ENCODE measurements around the gene MPPED2. TPM values are rescaled to one million over a fixed set of nuclear protein-coding genes. Genes with fewer than 3 reads are reported as not detected.

The MPPED2 gene
- total and polyA plus RNA-seq, 4 experiments from 2014 or later: not detected

GRCh38 chr11:30605036-30605605 is 19.0 kb upstream of the MPPED2 start:
- intact Hi-C loops (cut with micrococcal nuclease): no loop called here
- DNase-seq: no peak
- H3K27me3 ChIP-seq (ENCODE audit: insufficient read depth, low read length): no peaks in the 10 kb centered on the region
- no peaks in the 10 kb centered on the region for H3K36me3 ChIP-seq (ENCODE audit: insufficient read depth, low read length)
- no peak overlapping the region for H3K4me3 Mint-ChIP-seq
- H3K9me3 ChIP-seq (ENCODE audit: control insufficient read depth in 1 of 2, low read length in 2 of 2): no peaks in the 10 kb centered on the region
- H3K9me3 Mint-ChIP-seq: peaks cover 0 to 7% (median 0%) of the 10 kb centered on the region in 8 donors
- H3K4me1 ChIP-seq (ENCODE audit: insufficient read depth, low read length): no peaks in the 10 kb centered on the region
- H3K27me3 Mint-ChIP-seq: no peaks in the 10 kb centered on the region
- POLR2A ChIA-PET (ENCODE audit: partially characterized antibody): no interaction called here
- no peaks in the 10 kb centered on the region for H3K4me1 Mint-ChIP-seq
- no peak overlapping the region for H3K27ac ChIP-seq (ENCODE audit: low read depth, low read length)
- CTCF ChIA-PET (ENCODE audit: partially characterized antibody): no interaction called here
- H3K4me3 ChIP-seq (ENCODE audit: low read length in 2 of 2): no peak overlapping the region
- no peak overlapping the region for H3K27ac Mint-ChIP-seq
- H3K36me3 Mint-ChIP-seq: no peaks in the 10 kb centered on the region

- H3K9me3 ChIP-seq (ENCODE audit: control insufficient read depth in 1 of 2, low read length in 2 of 2): no peaks in the 10 kb centered on the region
- H3K27ac Mint-ChIP-seq: no peak overlapping the region
- ChIA-PET CTCF (ENCODE audit: partially characterized antibody) (no interaction called here), POLR2A (ENCODE audit: partially characterized antibody) (no interaction called here)
- H3K4me1 Mint-ChIP-seq: no peaks in the 10 kb centered on the region
- peaks cover 0 to 7% (median 0%) of the 10 kb centered on the region in 8 donors for H3K9me3 Mint-ChIP-seq
- no peak for DNase-seq
- H3K27me3 Mint-ChIP-seq: no peaks in the 10 kb centered on the region
- no peaks in the 10 kb centered on the region for H3K36me3 Mint-ChIP-seq
- H3K4me3 ChIP-seq (ENCODE audit: low read length in 2 of 2): no peak overlapping the region
- intact Hi-C loops (cut with micrococcal nuclease): no loop called here
- H3K36me3 ChIP-seq (ENCODE audit: insufficient read depth, low read length): no peaks in the 10 kb centered on the region
- no peaks in the 10 kb centered on the region for H3K27me3 ChIP-seq (ENCODE audit: insufficient read depth, low read length)
- H3K27ac ChIP-seq (ENCODE audit: low read depth, low read length): no peak overlapping the region
- no peaks in the 10 kb centered on the region for H3K4me1 ChIP-seq (ENCODE audit: insufficient read depth, low read length)
- H3K4me3 Mint-ChIP-seq: no peak overlapping the region
Measured at GRCh38 chr11:30603357-30603756, 17.2 kb upstream of the MPPED2 start.

- no peak overlapping the region for H3K4me3 Mint-ChIP-seq
- Histone ChIP-seq H3K9me3 (ENCODE audit: control insufficient read depth in 1 of 2, low read length in 2 of 2) (no peaks in the 10 kb centered on the region), H3K36me3 (ENCODE audit: insufficient read depth, low read length) (no peaks in the 10 kb centered on the region), H3K27ac (ENCODE audit: low read depth, low read length) (no peak overlapping the region), H3K4me3 (ENCODE audit: low read length in 2 of 2) (no peak overlapping the region), H3K27me3 (ENCODE audit: insufficient read depth, low read length) (no peaks in the 10 kb centered on the region), H3K4me1 (ENCODE audit: insufficient read depth, low read length) (no peaks in the 10 kb centered on the region)
- ChIA-PET POLR2A (ENCODE audit: partially characterized antibody) (no interaction called here), CTCF (ENCODE audit: partially characterized antibody) (no interaction called here)
- H3K27ac Mint-ChIP-seq: no peak overlapping the region
- no peaks in the 10 kb centered on the region for H3K4me1 Mint-ChIP-seq
- no peaks in the 10 kb centered on the region for H3K27me3 Mint-ChIP-seq
- H3K9me3 Mint-ChIP-seq: peaks cover 0 to 4% (median 0%) of the 10 kb centered on the region in 8 donors
- no peaks in the 10 kb centered on the region for H3K36me3 Mint-ChIP-seq
- intact Hi-C loops (cut with micrococcal nuclease): no loop called here
- no peak for DNase-seq
Measured at GRCh38 chr11:30596832-30597231, 10.7 kb upstream of the MPPED2 start.

GRCh38 chr11:30595934-30596333 is 9.8 kb upstream of the MPPED2 start:
- Mint-ChIP-seq H3K9me3 (peaks cover 0 to 4% (median 0%) of the 10 kb centered on the region in 8 donors), H3K27me3 (no peaks in the 10 kb centered on the region), H3K27ac (no peak overlapping the region), H3K36me3 (no peaks in the 10 kb centered on the region), H3K4me1 (no peaks in the 10 kb centered on the region), H3K4me3 (no peak overlapping the region)
- H3K27ac ChIP-seq (ENCODE audit: low read depth, low read length): no peak overlapping the region
- no peak for DNase-seq
- no peaks in the 10 kb centered on the region for H3K4me1 ChIP-seq (ENCODE audit: insufficient read depth, low read length)
- ChIA-PET POLR2A (ENCODE audit: partially characterized antibody) (no interaction called here), CTCF (ENCODE audit: partially characterized antibody) (no interaction called here)
- H3K27me3 ChIP-seq (ENCODE audit: insufficient read depth, low read length): no peaks in the 10 kb centered on the region
- intact Hi-C loops (cut with micrococcal nuclease): no loop called here
- no peaks in the 10 kb centered on the region for H3K9me3 ChIP-seq (ENCODE audit: control insufficient read depth in 1 of 2, low read length in 2 of 2)
- no peaks in the 10 kb centered on the region for H3K36me3 ChIP-seq (ENCODE audit: insufficient read depth, low read length)
- H3K4me3 ChIP-seq (ENCODE audit: low read length in 2 of 2): no peak overlapping the region

- H3K4me1 Mint-ChIP-seq: no peaks in the 10 kb centered on the region
- H3K4me3 Mint-ChIP-seq: no peak overlapping the region
- intact Hi-C loops (cut with micrococcal nuclease): no loop called here
- ChIA-PET POLR2A (ENCODE audit: partially characterized antibody) (no interaction called here), CTCF (ENCODE audit: partially characterized antibody) (no interaction called here)
- Histone ChIP-seq H3K9me3 (ENCODE audit: control insufficient read depth in 1 of 2, low read length in 2 of 2) (no peaks in the 10 kb centered on the region), H3K4me3 (ENCODE audit: low read length in 2 of 2) (no peak overlapping the region), H3K27me3 (ENCODE audit: insufficient read depth, low read length) (no peaks in the 10 kb centered on the region), H3K4me1 (ENCODE audit: insufficient read depth, low read length) (no peaks in the 10 kb centered on the region), H3K27ac (ENCODE audit: low read depth, low read length) (no peak overlapping the region), H3K36me3 (ENCODE audit: insufficient read depth, low read length) (no peaks in the 10 kb centered on the region)
- no peak for DNase-seq
- H3K9me3 Mint-ChIP-seq: peaks cover 0 to 3% (median 0%) of the 10 kb centered on the region in 8 donors
- no peaks in the 10 kb centered on the region for H3K36me3 Mint-ChIP-seq
- no peaks in the 10 kb centered on the region for H3K27me3 Mint-ChIP-seq
- no peak overlapping the region for H3K27ac Mint-ChIP-seq
Measured at GRCh38 chr11:30594646-30595411, 8.7 kb upstream of the MPPED2 start.

- ChIA-PET CTCF (ENCODE audit: partially characterized antibody) (no interaction called here), POLR2A (ENCODE audit: partially characterized antibody) (no interaction called here)
- Histone ChIP-seq H3K4me3 (ENCODE audit: low read length in 2 of 2) (no peak overlapping the region), H3K4me1 (ENCODE audit: insufficient read depth, low read length) (no peaks in the 10 kb centered on the region), H3K36me3 (ENCODE audit: insufficient read depth, low read length) (no peaks in the 10 kb centered on the region), H3K9me3 (ENCODE audit: control insufficient read depth in 1 of 2, low read length in 2 of 2) (no peaks in the 10 kb centered on the region), H3K27me3 (ENCODE audit: insufficient read depth, low read length) (no peaks in the 10 kb centered on the region), H3K27ac (ENCODE audit: low read depth, low read length) (no peak overlapping the region)
- intact Hi-C loops (cut with micrococcal nuclease): no loop called here
- H3K27me3 Mint-ChIP-seq: peaks cover 24 to 27% of the 10 kb centered on the region in 2 donors
- no peak overlapping the region for H3K27ac Mint-ChIP-seq
- no peak overlapping the region for H3K4me3 Mint-ChIP-seq
- peaks cover 0 to 12% (median 3%) of the 10 kb centered on the region in 4 donors for H3K4me1 Mint-ChIP-seq
- peaks cover 0 to 11% (median 0%) of the 10 kb centered on the region in 8 donors for H3K9me3 Mint-ChIP-seq
- H3K36me3 Mint-ChIP-seq: no peaks in the 10 kb centered on the region
- no peak for DNase-seq
Measured at GRCh38 chr11:30587269-30587812, 1.2 kb upstream of the MPPED2 start.

- Histone ChIP-seq H3K4me1 (ENCODE audit: insufficient read depth, low read length) (no peaks in the 10 kb centered on the region), H3K27ac (ENCODE audit: low read depth, low read length) (no peak overlapping the region), H3K9me3 (ENCODE audit: control insufficient read depth in 1 of 2, low read length in 2 of 2) (no peaks in the 10 kb centered on the region), H3K4me3 (ENCODE audit: low read length in 2 of 2) (no peak overlapping the region), H3K27me3 (ENCODE audit: insufficient read depth, low read length) (no peaks in the 10 kb centered on the region), H3K36me3 (ENCODE audit: insufficient read depth, low read length) (no peaks in the 10 kb centered on the region)
- peaks cover 24 to 31% of the 10 kb centered on the region in 2 donors for H3K27me3 Mint-ChIP-seq
- POLR2A ChIA-PET (ENCODE audit: partially characterized antibody): no interaction called here
- intact Hi-C loops (cut with micrococcal nuclease): no loop called here
- peaks cover 0 to 12% (median 3%) of the 10 kb centered on the region in 4 donors for H3K4me1 Mint-ChIP-seq
- no peak overlapping the region for H3K4me3 Mint-ChIP-seq
- no peak overlapping the region for H3K27ac Mint-ChIP-seq
- H3K9me3 Mint-ChIP-seq: peaks cover 0 to 11% (median 0%) of the 10 kb centered on the region in 8 donors
- CTCF ChIA-PET (ENCODE audit: partially characterized antibody): no interaction called here
- no peaks in the 10 kb centered on the region for H3K36me3 Mint-ChIP-seq
- DNase-seq: no peak
Measured at GRCh38 chr11:30585892-30586250, 282 bp downstream of the MPPED2 start.

All from CD4-positive, alpha-beta memory T cell (primary cell).